H1 (cell line): ENCODE measurements around the gene FOXA3. TPM values are rescaled to one million over a fixed set of nuclear protein-coding genes. Genes with fewer than 3 reads are reported as not detected.
A peak's percentile ranks its signal among the peaks of the same experiment; 100 is the strongest.

Experiments used
- CTCF ChIA-PET: fragments of 300-600 bp; sonication (Branson Sonifier 250); formaldehyde crosslinking; loops from one replicate; lab custom pipeline; 2021; ENCODE audit not compliant: partially characterized antibody; lab: Charles Lee
- POLR2A ChIA-PET: fragments of 300-600 bp; sonication (Branson Sonifier 250); formaldehyde crosslinking; loops from one replicate; lab custom pipeline; 2021; ENCODE audit warnings: inconsistent platforms; ENCODE audit not compliant: partially characterized antibody; lab: Charles Lee
- DNase-seq, 2 experiments: peaks; one replicate each; pipeline versions ENCODE4 v3.0.0 to v3.0.0-alpha.2; 2010 to 2022; ENCODE audit warnings: low spot score in 2 of 2, low read depth in 1 of 2, mixed read lengths in 1 of 2
- FAIRE-seq: peaks from 2 replicates; lab custom pipeline; 2011; peaks lifted over from hg19 to GRCh38; lab: Jason Lieb, UNC
- H2AFZ ChIP-seq: 2 replicates; pipeline ENCODE4 v1.8.1; 2012; ENCODE audit warnings: low read length, inconsistent platforms
- H2AK5ac ChIP-seq: 2 replicates; pipeline ENCODE4 v1.6.1; 2013; ENCODE audit warnings: low read depth, low read length
- H2BK120ac ChIP-seq: replicated peaks from 2 replicates; pipeline ENCODE3; 2013; ENCODE audit warnings: low read depth, low read length, inconsistent platforms
- H2BK12ac ChIP-seq: 2 replicates; pipeline ENCODE4 v1.6.1; 2013; ENCODE audit warnings: low read depth, low read length
- H2BK15ac ChIP-seq: 2 replicates; pipeline ENCODE4 v1.6.1; 2013; ENCODE audit warnings: low read length
- H2BK20ac ChIP-seq: 2 replicates; pipeline ENCODE4 v1.6.1; 2013; ENCODE audit warnings: low read length
- H2BK5ac ChIP-seq: 2 replicates; pipeline ENCODE4 v1.6.1; 2013; ENCODE audit warnings: low read depth, low read length
- H3K14ac ChIP-seq: 2 replicates; pipeline ENCODE4 v1.6.1; 2013; ENCODE audit warnings: inconsistent platforms; ENCODE audit not compliant: insufficient read length
- H3K18ac ChIP-seq: 2 replicates; pipeline ENCODE4 v1.6.1; 2013; ENCODE audit warnings: low read length; ENCODE audit errors: extremely low read depth
- H3K23ac ChIP-seq: 2 replicates; pipeline ENCODE4 v1.6.1; 2013; ENCODE audit warnings: inconsistent platforms; ENCODE audit not compliant: insufficient read length
- H3K23me2 ChIP-seq: 2 replicates; pipeline ENCODE4 v1.6.1; 2013; ENCODE audit warnings: low read depth, low read length
- H3K27ac ChIP-seq: 2 replicates; pipeline ENCODE4 v1.6.1; 2011; ENCODE audit warnings: low read depth, low read length, inconsistent platforms
- H3K27me3 ChIP-seq, 4 experiments: replicated peaks in 1 of 4; 1 replicate in 1 of 4; 2 replicates in 3 of 4; pipeline versions ENCODE4 v1.6.1 to v1.8.1; 2011 to 2013; ENCODE audit warnings: low read length in 3 of 4, mild to moderate bottlenecking in 3 of 4, inconsistent platforms in 2 of 4, mixed read lengths in 2 of 4, moderate library complexity in 1 of 4; ENCODE audit not compliant: control insufficient read depth in 3 of 4, insufficient read depth in 3 of 4; ENCODE audit errors: extremely low read depth in 1 of 4
- H3K36me3 ChIP-seq, 4 experiments: 2 replicates each; pipeline versions ENCODE4 v1.6.1 to v1.8.1; 2011 to 2013; ENCODE audit warnings: mild to moderate bottlenecking in 4 of 4, low read length in 3 of 4, moderate library complexity in 2 of 4, control low read depth in 1 of 4, inconsistent platforms in 1 of 4; ENCODE audit not compliant: insufficient read depth in 4 of 4, control insufficient read depth in 2 of 4
- H3K4ac ChIP-seq: replicated peaks from 2 replicates; pipeline ENCODE3; 2013; ENCODE audit warnings: low read length, low read depth, mixed read lengths, inconsistent platforms; ENCODE audit not compliant: insufficient read length
- H3K4me1 ChIP-seq, 4 experiments: replicated peaks in 1 of 4; 1 replicate in 1 of 4; 2 replicates in 3 of 4; pipeline versions ENCODE4 v1.6.1 to v1.8.1; 2011 to 2013; ENCODE audit warnings: low read length in 3 of 4, inconsistent platforms in 2 of 4, mixed read lengths in 1 of 4; ENCODE audit not compliant: insufficient read depth in 4 of 4, control insufficient read depth in 3 of 4
- H3K4me2 ChIP-seq, 2 experiments: 2 replicates each; pipeline versions ENCODE4 v1.6.1 to v1.8.1; 2011 to 2013; ENCODE audit warnings: low read depth in 2 of 2, low read length in 2 of 2, control low read depth in 1 of 2, inconsistent platforms in 1 of 2, mild to moderate bottlenecking in 1 of 2; ENCODE audit not compliant: insufficient read depth in 1 of 2
- H3K4me3 ChIP-seq, 4 experiments: fragments of 200-600, 300-600 bp in 1 of 4; sonication (generic), shearing (Covaris generic), sonication (Bioruptor Twin) in 1 of 4; 2 replicates each; pipeline versions ENCODE4 v1.5.1 to v1.8.1; 2011 to 2016; ENCODE audit warnings: low read length in 4 of 4, low read depth in 3 of 4, control low read depth in 2 of 4, inconsistent platforms in 2 of 4, mild to moderate bottlenecking in 2 of 4, mixed read lengths in 1 of 4, moderate library complexity in 1 of 4; ENCODE audit not compliant: insufficient read depth in 2 of 4; ENCODE audit errors: extremely low read depth in 1 of 4
- H3K56ac ChIP-seq: replicated peaks from 2 replicates; pipeline ENCODE3; 2013; ENCODE audit warnings: low read depth, mild to moderate bottlenecking, mixed read lengths, low read length, inconsistent platforms; ENCODE audit not compliant: insufficient read length
- H3K79me1 ChIP-seq: 2 replicates; pipeline ENCODE4 v1.6.1; 2013; ENCODE audit warnings: low read depth, low read length, control low read depth
- H3K79me2 ChIP-seq, 2 experiments: 2 replicates each; pipeline versions ENCODE4 v1.6.1 to v1.8.1; 2012 to 2013; ENCODE audit warnings: low read length in 2 of 2, mild to moderate bottlenecking in 2 of 2, inconsistent platforms in 1 of 2; ENCODE audit not compliant: insufficient read depth in 2 of 2, control insufficient read depth in 1 of 2
- H3K9ac ChIP-seq, 4 experiments: replicated peaks in 1 of 4; 1 replicate in 1 of 4; 2 replicates in 3 of 4; pipeline versions ENCODE4 v1.6.1 to v1.8.1; 2011 to 2013; ENCODE audit warnings: low read depth in 3 of 4, low read length in 3 of 4, control low read depth in 2 of 4, mild to moderate bottlenecking in 2 of 4, moderate library complexity in 2 of 4, inconsistent platforms in 1 of 4; ENCODE audit errors: extremely low read depth in 1 of 4
- H3K9me3 ChIP-seq, 2 experiments: 2 replicates each; pipeline versions ENCODE4 v1.6.1 to v1.8.1; 2012 to 2013; ENCODE audit warnings: mild to moderate bottlenecking in 2 of 2, moderate library complexity in 2 of 2, control low read depth in 1 of 2, inconsistent platforms in 1 of 2, low read depth in 1 of 2, low read length in 1 of 2, mixed read lengths in 1 of 2; ENCODE audit not compliant: insufficient read depth in 2 of 2
- H4K20me1 ChIP-seq, 2 experiments: replicated peaks in 1 of 2; 2 replicates each; pipeline versions ENCODE3 to v1.8.1; 2011 to 2013; ENCODE audit warnings: inconsistent platforms in 2 of 2, low read length in 2 of 2, mild to moderate bottlenecking in 1 of 2; ENCODE audit not compliant: insufficient read depth in 2 of 2, control insufficient read depth in 1 of 2
- H4K5ac ChIP-seq: 2 replicates; pipeline ENCODE4 v1.6.1; 2013; ENCODE audit warnings: low read length, low read depth, mixed read lengths, inconsistent platforms; ENCODE audit not compliant: insufficient read length
- H4K8ac ChIP-seq: 2 replicates; pipeline ENCODE4 v1.8.0; 2013; ENCODE audit warnings: mild to moderate bottlenecking, moderate library complexity, low read length, inconsistent platforms; ENCODE audit not compliant: insufficient read depth; ENCODE audit errors: extremely low read depth
- H4K91ac ChIP-seq: replicated peaks from 2 replicates; pipeline ENCODE3; 2013; ENCODE audit warnings: low read length, mixed read lengths, inconsistent platforms; ENCODE audit not compliant: insufficient read length
- CBX8 ChIP-seq: fragments of 300-800, 300-1000 bp; sonication (generic); IDR thresholded peaks from 2 replicates; pipeline ENCODE4 v1.7.1; 2016; ENCODE audit warnings: low read depth, low read length, borderline replicate concordance
- CHD1 ChIP-seq: IDR thresholded peaks from 2 replicates; pipeline ENCODE4 v1.6.1; 2012; ENCODE audit warnings: low read depth, low read length, improper control_type of control experiment
- HDAC6 ChIP-seq: IDR thresholded peaks from one replicate; pipeline ENCODE4 v1.7.1; 2012; ENCODE audit warnings: low read depth, mild to moderate bottlenecking, inconsistent platforms, low read length, moderate library complexity
- JUND ChIP-seq: IDR thresholded peaks from 2 replicates; pipeline ENCODE4 v1.6.1; 2011; ENCODE audit warnings: mild to moderate bottlenecking, improper control_type of control experiment, low read length
- MAFK ChIP-seq: IDR thresholded peaks from 2 replicates; pipeline ENCODE4 v1.6.1; 2012; ENCODE audit warnings: low read depth, mild to moderate bottlenecking, improper control_type of control experiment, low read length
- NRF1 ChIP-seq: IDR thresholded peaks from 2 replicates; pipeline ENCODE4 v1.6.1; 2011; ENCODE audit warnings: mild to moderate bottlenecking, low read depth, low read length, improper control_type of control experiment
- PHF8 ChIP-seq: fragments of 200-600 bp; sonication (generic); conservative IDR thresholded peaks from 2 replicates; pipeline ENCODE4 v1.7.1; 2012; ENCODE audit warnings: low read depth, mild to moderate bottlenecking, inconsistent platforms, low read length, moderate library complexity
- RAD21 ChIP-seq, 2 experiments: IDR thresholded peaks in 1 of 2; conservative IDR thresholded peaks in 1 of 2; 2 replicates each; pipeline ENCODE4 v1.6.1; 2011; ENCODE audit warnings: low read depth in 2 of 2, low read length in 2 of 2, improper control_type of control experiment in 1 of 2, inconsistent platforms in 1 of 2, mild to moderate bottlenecking in 1 of 2, moderate library complexity in 1 of 2
- RFX5 ChIP-seq: IDR thresholded peaks from 2 replicates; pipeline ENCODE4 v1.6.1; 2011; ENCODE audit warnings: low read depth, low read length, improper control_type of control experiment, borderline replicate concordance
- SAP30 ChIP-seq: fragments of 300-600 bp; sonication (generic); IDR thresholded peaks from 2 replicates; pipeline ENCODE4 v1.7.1; 2012; ENCODE audit warnings: low read length, moderate library complexity, mild to moderate bottlenecking, inconsistent platforms; ENCODE audit not compliant: insufficient read depth, insufficient replicate concordance
- SIX5 ChIP-seq: IDR thresholded peaks from 2 replicates; pipeline ENCODE4 v1.6.1; 2011; ENCODE audit warnings: mild to moderate bottlenecking, low read depth, low read length
- WGBS, 2 experiments: shearing (Covaris generic) in 1 of 2; methylation state at CpG; one replicate each; pipeline versions ENCODE4 v1.1.6 to v1.1.7; 2013 to 2015; ENCODE audit warnings: low lambda C conversion rate in 2 of 2, mixed read lengths in 2 of 2, inconsistent platforms in 1 of 2, low coverage in 1 of 2, missing lambda C conversion rate in 1 of 2; ENCODE audit not compliant: insufficient replicate concordance in 2 of 2, insufficient coverage in 1 of 2, insufficient read length in 1 of 2; ENCODE audit errors: extremely low coverage in 1 of 2, missing lambda C conversion rate in 1 of 2; 5-methylcytosine and 5-hydroxymethylcytosine counted together
- polyA plus RNA-seq, 7 experiments: library from polyadenylated mRNA; depleted of rRNA in 3 of 7; stranded (reverse) in 5 of 7; unstranded in 2 of 7; fragments of >200 nt in 5 of 7; fragments of 200-250 nt in 2 of 7; gene quantifications; 1 replicate in 5 of 7; 2 replicates in 1 of 7; 4 replicates in 1 of 7; pipeline versions ENCODE4 v1.2.1 to v1.2.3, GENCODE V29; 2011 to 2013; ENCODE audit warnings: missing spikeins in 2 of 7, mixed read lengths in 2 of 7
- total RNA-seq: library from RNA; stranded (reverse); fragmentation: NEBNext Ultra II Directional; extraction: Animal tissue kit (Norgen Biotek cat#: 25700); gene quantifications from 2 replicates; pipeline ENCODE4 v1.2.1, GENCODE V29; 2021

FOXA3 gene
- total and polyA plus RNA-seq, 2 of the 8 experiments (the other 6 are each of a cell fraction or from before 2014, with no cell fraction given), result 20.2 to 49.1 TPM

- H3K27me3 ChIP-seq, result no peaks in the 10 kb centered on the region
- no peak overlapping the region for H2AFZ ChIP-seq
- no peak overlapping the region for H3K23ac ChIP-seq
- POLR2A ChIA-PET, result interaction anchor here (0.6 to 12.6 kb wide), 13 partner anchors 10 to 70 kb away, joined by 3 to 175 read pairs (median 7); partner anchors contain the start of genes DMWD, FOXA3, SIX5 and SYMPK
- H3K23me2 ChIP-seq, result peaks cover 16% of the 10 kb centered on the region
- no peak overlapping the region for H2BK20ac ChIP-seq
- H2AK5ac ChIP-seq, result no peak overlapping the region
- no peaks in the 10 kb centered on the region; the same call in 1 of the 2 replicates for H3K79me1 ChIP-seq
- H2BK12ac ChIP-seq, result no peak overlapping the region
- no peak overlapping the region for H2BK120ac ChIP-seq
- no peak overlapping the region for H2BK15ac ChIP-seq
- H3K4me2 ChIP-seq, result peak overlapping the region; percentile 85 to 88
- FAIRE-seq (no peak), DNase-seq (peak; percentile 67 to 87)
- CTCF ChIA-PET, result interaction anchor here (0.6 to 8.8 kb wide), 17 partner anchors 12 to 847 kb away, joined by 3 to 107 read pairs (median 6); partner anchors contain the start of gene SIX5
- H3K4ac ChIP-seq, result peak overlapping the region; percentile 12
- H4K91ac ChIP-seq, result peak overlapping the region; percentile 45
- H3K4me3 ChIP-seq, result peak overlapping the region; percentile 52 to 68 (median 56)
- H3K27ac ChIP-seq, result peak overlapping the region; percentile 86; the same call in 1 of the 2 replicates
- H4K8ac ChIP-seq, result peak overlapping the region; percentile 75; the same call in 1 of the 2 replicates
- peak overlapping the region; percentile 52 for H4K5ac ChIP-seq
- peak overlapping the region; percentile 64; the same call in 1 of the 2 replicates for H2BK5ac ChIP-seq
- peak overlapping the region in 3 of 4 experiments; percentile 70 to 85 (median 78); a peak in 6 of 7 replicates for H3K9ac ChIP-seq
- no peak overlapping the region for H3K14ac ChIP-seq
- H3K79me2 ChIP-seq, result no peaks in the 10 kb centered on the region
- WGBS, 2 experiments, result 1% methylated on average over 17 of the region's 44 CpGs; no CpG with 5 or more reads in 1 of the 2 experiments
- peak overlapping the region; percentile 78 for H3K18ac ChIP-seq
- peak overlapping the region; percentile 78 for H3K56ac ChIP-seq
- H4K20me1 ChIP-seq, result peaks cover 0 to under 1% of the 10 kb centered on the region in 2 experiments
- H3K4me1 ChIP-seq, result peaks cover 0 to 23% (median 20%) of the 10 kb centered on the region in 4 experiments; a peak in 6 of 7 replicates
- peaks cover 0 to 7% (median 1%) of the 10 kb centered on the region in 4 experiments; a peak in 5 of 8 replicates for H3K36me3 ChIP-seq
- H3K9me3 ChIP-seq, result no peaks in the 10 kb centered on the region
- TF ChIP-seq MAFK (no peak), CBX8 (no peak), SAP30 (no peak), CHD1 (no peak), RAD21 (IDR thresholded peaks at IDR 0.05 in 1 of 2, conservative IDR thresholded peaks at IDR 0.05 in 1 of 2; ENCODE audit: low read depth in 2 of 2, low read length in 2 of 2) (no peak), NRF1 (no peak), RFX5 (no peak), JUND (no peak), SIX5 (no peak), HDAC6 (no peak), PHF8 (no peak)
Measured at GRCh38 chr19:45815481-45816216, 48.5 kb upstream of the FOXA3 start.
